ENCODE data around the gene SGK1.
"Not testable (repeated sequence)": the region's sequence is repeated elsewhere in the genome, so short reads cannot be mapped to it uniquely, and the experiment has no call there.

Gene SGK1

DNA sequence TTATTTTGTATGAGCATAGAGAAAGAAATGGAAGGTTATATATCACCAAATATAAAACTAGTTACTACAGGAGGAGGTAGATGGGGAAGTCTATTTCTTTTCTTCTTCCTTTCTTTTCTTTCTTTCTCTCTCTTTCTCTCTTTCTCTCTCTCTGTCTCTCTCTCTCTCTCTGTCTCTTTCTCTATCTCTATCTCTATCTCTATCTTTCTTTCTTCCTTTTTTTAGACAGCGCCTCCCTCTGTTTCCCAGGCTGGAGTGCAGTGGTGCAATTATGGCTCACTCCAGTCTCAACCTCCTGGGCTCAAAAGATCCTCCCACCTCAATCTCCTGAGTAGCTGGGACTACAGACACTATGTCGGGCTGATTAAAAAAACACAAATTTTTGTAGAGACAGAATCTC is 10.2 kb upstream of the SGK1 start:
- no peak for DNase-seq

DNA sequence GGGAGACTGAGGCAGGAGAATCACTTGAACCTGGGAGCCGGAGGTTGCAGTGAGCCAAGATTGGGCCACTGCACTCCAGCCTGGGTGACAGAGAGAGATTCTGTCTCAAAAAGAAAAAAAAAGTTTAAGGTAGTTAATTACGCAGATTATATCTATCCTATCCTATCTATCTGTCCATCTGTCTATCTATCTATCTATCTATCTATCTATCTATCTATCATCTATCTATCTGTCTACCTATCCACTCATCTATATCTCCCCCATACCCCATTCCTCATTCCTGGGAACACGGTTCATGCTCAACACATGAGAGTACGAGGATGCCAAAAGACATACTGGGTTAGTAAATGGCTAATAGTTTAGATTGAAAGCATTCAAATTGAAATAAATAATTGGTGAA is 8.3 kb upstream of the SGK1 start:
- not testable (repeated sequence) for DNase-seq

DNA sequence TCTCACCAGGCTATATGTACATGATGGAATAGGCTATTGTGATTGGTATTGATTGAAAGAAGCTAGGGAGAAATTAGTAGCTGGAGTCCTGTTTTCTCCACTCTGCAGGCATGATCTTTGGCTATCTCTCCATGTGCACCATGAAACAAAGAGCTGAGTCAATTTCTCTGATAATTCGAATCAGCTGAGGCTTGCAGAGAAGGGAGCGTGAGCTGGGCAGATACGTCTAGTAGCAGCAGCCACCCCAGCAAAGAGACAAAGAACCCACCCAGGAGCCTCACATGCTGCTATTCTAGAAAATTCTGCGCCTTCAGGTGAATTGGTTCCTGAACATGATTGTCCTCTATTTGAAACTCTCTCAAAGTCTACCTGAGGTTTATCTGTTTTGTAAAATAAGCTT is 6.9 kb upstream of the SGK1 start:
- no peak for DNase-seq

DNA sequence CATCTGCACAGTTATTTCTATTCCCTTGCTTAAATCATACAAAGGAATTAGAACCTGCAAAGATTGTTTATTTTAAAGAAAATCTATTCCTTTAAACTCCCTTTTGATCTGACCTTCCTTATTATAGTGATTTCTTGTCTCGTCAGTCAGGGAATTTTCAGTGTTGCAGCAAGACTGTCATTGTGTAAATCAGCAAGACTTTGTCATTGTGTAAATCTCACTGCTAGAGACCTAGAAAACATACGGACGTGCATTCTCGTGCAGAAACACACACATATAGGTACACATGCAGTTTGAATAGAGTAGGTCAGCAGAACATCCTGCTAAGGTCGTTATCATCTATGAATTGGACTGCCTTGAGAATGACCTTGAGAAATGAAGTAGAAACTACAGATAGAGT is 6.2 kb upstream of the SGK1 start:
- DNase-seq = peak in 2 of 4 experiments; percentile 20 to 38

DNA sequence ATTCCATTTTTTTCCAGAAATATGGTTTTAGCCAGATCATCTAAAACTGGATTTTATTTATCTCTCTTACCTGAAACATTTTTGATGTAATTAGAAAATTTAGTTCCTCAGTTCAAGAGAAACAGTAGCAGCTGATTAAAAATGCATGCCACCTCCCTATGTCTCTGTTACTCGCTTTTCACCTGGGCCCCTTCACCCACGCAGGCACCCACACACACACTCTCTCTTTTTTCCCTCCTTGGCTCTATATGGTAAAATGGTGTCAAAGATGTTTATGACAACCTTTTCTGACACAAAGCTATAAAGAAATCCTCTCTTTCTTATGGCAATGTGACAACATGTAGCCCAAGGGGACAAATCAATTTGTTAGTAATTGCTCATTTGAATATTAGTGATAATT is 5.8 kb upstream of the SGK1 start:
- no peak for DNase-seq

DNA sequence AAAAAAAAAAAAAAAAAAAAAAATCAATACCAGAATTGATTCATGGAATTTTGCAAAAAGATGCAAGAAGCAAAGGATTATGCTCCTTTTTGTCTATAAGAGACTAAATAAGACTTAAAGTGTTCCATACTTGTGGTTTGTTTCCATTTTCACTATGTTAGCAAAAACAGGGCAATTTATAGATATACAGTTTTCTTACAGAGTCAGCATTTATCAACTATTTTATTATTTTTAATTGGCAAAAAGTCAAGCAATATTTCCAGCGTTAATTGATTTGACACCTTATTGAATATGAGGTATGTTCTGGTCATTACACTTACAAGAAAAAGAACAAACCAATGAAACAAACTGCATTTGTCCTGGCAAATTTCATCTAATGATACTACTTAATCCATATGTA is 5.4 kb upstream of the SGK1 start:
- DNase-seq = no peak

DNA sequence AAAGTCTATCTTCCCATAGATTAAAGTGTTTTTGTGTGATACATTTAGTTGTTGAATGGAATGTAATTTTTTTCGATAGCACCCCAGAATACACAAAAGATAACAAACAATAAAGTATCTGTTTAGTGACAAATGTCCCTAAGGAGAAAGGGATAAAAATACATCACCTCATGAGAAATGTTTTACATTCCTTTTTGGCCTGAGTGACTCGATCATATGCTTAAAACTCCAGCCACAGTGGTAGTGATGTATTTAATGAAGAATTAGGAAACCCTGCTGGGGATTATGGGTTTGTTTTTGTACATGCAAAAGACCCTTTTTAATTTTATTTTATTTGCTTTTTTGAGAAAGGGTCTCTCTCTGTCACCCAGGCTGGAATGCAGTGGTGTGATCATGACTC is 4.3 kb upstream of the SGK1 start:
- no peak for DNase-seq

DNA sequence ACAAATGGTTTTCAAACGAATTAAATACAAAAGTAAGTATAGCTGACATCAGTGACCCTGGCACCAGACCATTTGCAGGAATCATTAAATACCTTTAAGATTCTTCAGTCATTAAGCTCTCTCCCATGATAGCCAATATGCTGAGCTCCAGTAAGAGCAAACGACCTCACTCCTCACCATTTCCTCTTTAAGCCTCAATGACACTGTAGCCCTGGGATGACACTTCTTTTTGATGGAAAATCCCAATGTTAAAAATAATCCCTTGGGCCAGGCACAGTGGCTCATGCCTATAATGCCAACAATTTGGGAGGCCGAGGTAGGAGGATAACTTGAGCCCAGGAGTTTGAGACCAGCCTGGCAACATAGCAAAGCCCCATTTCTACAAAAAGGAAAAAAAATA is 3.3 kb upstream of the SGK1 start:
- DNase-seq = peak in 1 of 4 experiments; percentile 21

DNA sequence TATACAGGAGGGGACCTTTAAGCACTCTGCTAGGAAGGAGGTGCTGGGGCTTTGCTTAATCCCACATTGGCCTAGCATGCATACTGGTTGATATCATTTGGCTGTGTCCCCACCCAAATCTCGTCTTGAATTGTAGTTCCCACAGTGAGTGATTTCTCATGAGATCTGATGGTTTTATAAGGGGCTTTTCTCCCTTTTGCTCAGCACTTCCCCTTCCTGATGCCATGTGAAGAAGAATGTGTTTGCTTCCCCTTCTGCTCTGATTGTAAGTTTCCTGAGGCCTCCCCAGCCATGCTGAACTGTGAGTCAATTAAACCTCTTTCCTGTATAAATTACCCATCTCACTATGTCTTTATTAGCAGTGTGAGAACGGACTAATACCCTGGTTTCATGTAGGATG is 1.8 kb upstream of the SGK1 start:
- DNase-seq = peak in 1 of 4 experiments; percentile 24

DNA sequence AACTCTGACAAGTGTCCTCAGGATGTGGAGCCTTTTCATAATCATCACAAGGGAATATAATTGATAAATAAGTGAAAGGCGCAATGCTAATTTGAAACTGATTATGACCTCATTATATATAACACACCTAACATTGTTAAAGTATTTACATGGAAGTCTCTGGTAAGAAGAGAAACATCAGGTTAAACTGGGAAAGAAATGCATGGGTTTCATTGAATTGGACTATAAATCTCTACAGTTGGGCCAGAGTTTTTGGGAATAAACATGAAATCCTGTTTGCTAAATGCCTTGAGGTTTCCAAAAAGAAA is 1.0 kb upstream of the SGK1 start:
- DNase-seq = no peak

DNA sequence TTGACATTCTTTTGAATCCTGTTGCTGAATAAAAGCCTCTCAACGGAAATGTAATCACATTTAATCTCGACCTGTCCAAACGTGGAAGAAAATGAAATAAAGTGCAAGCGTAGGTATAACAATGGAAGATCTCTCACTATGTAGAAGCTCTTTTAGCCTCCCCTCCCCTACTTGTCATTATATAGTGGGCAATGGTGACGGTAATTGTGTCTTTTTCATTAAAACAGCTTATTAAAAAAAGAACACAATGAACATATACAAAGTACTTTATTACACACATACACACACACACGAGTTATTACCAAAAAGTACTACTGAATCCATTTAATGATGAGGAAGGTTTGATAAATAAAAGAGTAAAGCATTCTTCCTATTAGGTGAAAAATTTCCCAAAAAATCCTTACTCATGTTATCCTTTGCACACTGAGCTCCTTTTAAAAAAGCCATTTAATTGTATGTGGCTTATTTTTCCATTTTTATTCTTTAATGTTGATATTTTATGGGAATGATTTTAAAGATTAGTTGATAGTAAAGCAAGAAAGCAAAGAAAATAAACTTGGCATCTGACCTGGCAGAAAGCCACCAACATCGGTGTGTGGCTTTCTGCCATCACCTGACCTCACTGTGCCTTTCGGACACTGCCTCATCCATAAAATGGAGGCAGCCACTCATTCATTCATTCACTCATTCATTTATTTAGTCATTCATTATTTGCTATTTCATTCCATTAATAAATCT is 493 bp upstream of the SGK1 start:
- no peak for DNase-seq

DNA sequence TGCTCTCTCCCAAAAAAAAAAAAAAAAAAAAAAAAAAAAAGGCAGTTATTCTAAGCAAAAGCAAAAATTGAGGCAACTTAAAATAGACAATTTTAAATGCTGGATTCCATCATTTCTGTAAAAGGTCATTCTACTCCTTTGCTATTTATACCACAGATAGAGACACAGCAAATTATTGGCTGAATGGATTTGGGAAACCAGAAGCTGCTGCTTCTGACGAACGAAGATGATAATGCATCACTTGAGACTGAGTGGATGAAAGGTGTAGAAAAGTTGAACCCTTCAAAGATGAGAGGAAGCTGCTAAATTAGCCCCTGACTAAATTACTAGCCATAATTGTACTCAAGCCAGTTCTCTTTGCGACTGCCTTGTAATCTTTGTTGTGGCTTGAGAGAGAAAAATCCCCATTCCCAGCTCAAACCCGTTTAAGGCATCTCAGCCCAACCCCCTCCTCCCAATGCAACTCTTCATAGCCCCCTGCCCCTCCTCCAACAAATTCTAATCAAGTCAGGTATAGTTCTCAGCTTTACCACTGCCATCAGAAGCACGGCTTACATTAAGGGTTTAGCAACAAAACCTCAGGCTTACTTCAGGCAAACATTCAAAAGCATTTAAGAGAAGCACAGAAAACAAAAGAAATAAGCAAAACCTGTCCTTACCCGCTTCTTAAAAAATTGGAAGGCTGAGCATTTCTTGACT is 1.0 kb downstream of the SGK1 start:
- no peak for DNase-seq

DNA sequence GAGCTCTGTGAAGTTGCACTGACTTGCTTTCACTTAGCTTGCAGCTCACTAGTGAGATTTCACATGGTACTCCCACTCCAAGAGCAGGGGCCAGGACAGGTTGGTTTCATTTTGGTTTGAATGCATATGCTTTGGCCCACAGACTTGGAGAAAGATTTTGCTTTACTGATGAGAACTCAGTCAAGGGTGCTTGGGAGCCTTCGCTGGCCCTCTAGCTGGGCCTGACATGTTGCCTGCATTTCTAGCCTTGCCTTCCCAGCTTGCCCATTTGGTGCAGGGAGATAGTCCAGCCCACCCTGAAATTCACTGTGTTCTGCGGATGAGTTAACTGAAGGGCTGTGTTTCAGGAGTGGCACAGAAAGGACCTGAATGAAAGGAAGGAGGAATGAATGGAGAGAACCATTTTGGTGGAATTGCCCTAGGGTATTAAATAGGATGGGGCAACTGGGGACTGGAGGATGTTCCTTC is 1.9 kb downstream of the SGK1 start:
- DNase-seq = peak in 1 of 4 experiments; percentile 23

DNA sequence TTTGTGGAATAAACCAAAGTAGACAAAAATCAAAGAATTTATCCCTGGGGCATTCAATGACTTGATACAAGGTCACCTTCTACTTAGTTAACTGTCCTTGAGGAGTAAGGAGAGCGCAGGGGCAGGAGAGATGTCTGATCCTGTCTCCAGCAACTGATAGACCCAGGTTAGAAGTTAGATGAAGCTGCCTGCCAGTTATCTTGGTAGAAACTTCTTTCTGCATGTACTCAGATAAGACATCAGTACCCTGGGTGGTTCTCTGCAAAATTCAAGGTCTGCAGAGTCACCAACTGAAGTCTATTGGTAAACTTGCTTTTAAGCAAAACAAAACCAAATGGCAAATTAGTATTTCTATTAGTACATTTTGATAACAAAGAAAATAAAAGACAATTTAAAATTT is 2.7 kb downstream of the SGK1 start:
- DNase-seq = no peak

DNA sequence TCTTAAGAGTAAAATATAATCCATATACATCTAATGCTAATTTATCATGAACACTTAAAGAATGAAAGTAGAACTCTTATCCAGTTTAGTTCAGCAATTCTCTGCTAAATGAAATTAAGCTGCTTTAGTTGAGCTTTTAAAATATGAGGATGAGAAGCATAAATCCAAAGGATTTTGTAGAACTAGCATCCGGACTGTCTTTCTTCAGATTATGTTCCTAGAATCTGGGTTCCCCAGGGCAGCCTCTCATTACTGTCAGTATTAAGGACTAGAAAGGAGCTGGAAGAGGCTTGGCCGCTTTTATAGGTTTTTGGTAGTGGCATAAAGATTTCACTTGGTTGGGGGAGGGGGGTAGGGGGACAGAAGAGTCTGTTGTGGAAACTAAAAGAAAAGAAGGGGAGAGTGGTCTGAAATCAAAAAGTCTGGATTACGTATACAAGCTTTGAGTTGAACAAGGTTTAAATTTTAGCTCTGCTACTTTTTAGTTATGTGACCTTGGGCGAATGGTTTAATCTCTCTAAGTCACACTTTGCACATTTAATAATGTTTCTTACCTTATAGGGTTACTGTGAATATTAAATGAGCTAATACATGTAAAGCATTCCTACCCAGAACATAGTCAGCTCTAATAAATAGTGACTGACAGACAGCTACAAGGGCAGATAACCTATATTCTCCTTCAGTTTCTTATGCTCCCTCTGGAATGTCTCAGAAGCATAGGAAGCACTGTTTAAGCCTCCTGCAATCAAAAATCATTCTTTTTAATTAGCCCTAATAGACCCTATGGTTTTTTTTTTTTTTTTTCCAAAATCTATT is 3.7 kb downstream of the SGK1 start:
- no peak for DNase-seq

DNA sequence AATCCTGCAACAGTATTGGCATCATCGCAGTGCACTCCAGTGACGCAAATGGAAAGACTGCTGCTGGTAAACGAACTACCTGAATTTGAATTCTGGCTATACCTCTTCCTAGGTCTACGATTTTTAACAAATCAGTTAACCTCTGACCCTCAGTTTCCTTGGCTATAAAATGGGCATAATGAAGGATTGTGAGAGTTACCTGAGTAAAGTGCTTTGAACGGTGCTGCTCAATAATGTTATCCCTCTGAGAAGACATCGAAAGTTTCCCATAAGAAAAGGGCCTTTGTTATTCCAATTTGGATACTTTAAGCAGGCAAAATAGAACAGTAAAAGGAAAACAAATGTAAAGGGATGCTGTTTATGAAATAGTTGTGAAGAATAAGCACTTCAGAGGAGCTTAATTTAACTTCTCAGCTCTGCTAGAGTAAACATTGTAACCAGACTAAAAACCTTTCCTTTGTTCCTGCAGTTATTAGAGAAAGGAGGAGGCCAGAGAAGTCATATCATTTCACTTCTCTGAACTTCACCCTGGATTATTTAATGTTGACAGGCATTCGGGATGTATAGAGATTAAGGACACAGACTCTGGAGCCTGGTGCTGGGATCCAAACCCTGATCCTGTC is 5.8 kb downstream of the SGK1 start:
- no peak for DNase-seq

DNA sequence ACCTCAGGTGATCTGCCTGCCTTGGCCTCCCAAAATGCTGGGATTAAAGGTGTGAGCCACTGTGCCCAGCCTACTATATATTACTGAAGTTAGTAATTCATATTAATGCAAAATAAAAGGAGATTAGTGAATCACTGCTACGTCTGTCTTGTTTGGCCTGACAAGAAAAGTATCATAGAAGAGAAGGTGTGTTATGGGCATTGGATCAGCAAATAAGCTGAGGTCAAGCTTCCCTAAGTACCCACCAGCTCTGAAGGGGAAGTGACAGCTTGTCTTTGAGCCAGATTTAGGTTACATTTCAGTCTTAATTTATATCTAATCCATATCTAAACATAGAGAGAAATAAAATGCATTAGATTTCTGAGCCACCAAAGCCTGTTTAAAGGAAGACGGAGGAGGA is 7.1 kb downstream of the SGK1 start:
- peak in 2 of 4 experiments; percentile 24 to 39 for DNase-seq

DNA sequence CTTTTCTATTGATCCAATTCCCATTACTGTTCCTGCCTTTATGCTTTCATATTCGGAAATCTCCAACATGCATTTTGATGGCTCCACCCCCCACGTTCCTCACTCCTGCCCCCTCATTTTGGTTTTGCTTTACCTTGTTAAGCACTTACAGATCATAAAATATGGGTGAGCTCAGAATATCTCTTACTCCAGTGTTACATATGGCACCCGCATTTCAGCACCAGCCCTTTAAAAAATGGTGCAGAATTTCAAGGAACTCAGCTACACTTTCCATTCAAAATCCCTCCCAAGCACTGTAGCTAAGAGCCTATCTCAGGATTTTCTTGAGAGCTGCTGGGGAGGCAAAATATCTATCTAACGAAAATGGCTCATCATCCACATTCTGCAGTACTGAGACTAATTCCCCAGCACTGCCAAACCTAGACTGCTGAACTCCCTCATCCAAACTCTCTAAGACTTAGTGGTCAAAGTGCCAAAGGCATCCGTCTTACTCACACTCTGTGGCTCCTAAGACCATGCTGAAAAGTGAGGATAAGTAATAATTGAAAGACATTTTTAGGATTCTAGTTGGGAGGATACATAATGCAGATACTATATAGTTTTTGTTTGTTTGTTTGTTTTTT is 7.8 kb downstream of the SGK1 start:
- DNase-seq = no peak

DNA sequence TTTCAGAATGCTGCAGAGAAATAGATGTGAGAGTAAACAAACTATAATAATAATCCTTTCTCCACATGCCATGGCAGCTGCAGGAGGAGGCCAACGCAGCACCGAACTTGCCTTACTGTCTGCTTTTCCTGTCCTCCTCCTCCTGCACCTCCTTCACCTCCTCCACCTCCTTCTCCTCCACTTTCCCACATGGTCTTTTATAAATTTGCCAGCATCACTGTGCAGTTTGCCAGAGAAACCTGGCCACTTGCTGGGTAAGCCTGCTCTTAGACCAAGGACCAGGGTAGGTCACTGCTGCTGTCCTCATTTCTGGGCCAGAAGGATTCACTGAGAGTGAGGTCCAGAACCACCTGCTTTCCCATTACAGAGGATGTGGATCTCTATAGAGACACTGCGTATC is 8.7 kb downstream of the SGK1 start:
- DNase-seq = no peak

DNA sequence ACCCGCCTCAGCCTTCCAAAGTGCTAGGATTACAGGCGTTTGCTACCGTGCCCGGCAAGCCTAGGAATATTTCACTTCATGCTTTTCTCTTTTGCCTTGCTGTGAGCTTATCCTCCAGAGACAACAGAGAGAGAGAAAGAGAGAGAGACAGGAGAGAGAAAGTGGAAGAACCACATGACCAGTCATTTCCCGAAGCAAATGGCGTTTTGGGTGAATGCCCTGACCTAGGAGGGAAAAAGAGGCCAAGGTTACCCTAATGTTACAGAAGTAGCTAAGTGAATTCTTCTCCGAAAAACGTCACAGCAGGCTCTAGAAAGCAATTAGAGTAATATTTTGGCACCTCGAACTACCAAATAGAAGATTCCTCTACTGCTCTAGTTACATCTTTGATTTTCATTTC is 9.1 kb downstream of the SGK1 start:
- no peak for DNase-seq

DNA sequence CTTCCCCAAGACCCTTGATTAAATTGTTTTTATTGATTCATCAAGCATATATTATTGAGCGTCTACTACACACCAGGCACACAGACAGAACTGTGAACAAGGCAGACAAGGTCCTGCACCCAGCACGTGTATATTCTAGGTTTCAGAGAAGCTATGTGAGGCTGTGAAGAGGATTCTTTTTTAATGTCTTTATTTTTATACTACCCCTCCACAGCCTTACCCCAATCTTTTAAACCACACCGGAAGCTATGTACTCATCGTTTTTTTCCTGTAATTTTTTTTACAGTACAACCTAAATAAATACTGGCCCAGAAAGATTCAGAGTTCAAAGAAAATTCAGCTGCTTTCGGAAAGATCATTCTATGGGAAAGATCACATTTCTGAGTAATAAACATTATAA is 10.0 kb downstream of the SGK1 start:
- no peak for DNase-seq

DNA sequence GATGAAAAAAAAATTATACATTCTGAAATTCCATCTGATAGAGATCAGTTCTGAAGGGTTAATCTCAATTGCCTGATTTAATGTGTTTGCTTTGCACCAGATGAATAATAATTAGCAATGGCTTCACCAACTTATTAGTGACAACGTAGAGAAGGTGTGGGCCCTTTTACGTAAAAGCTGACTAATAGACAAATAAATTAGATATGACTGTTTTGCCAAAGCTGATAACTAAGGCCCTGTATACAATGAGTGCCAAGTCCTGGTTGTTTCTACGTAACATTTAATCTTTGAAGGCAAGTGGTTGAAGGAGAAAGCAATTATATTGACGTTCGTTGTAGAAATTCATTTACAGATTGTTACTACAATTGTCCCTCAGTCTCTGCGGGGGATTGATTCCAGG is 10.8 kb downstream of the SGK1 start:
- DNase-seq = no peak

DNA sequence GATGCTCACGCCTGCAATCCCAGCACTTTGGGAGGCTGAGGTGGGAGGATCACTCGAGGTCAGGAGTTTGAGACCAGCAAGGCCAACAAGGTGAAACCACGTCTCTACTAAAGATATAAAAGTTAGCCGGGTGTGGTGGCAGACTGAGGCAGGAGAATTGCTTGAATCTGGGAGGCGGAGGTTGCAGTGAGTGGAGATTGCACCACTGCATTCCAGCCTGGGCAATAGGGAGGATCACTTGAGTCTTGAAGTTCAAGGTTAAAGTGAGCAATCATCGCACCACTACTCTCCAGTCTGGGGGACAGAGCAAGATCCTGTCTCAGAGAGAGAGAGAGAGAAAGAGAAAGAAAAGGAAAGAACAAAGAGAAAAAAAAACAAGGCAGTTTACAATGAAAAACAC is 13.5 kb downstream of the SGK1 start:
- DNase-seq = not testable (repeated sequence)
